ENCODE data around the gene BUD23.
"Not testable (repeated sequence)": the region's sequence is repeated elsewhere in the genome, so short reads cannot be mapped to it uniquely, and the experiment has no call there.

Gene BUD23

DNA sequence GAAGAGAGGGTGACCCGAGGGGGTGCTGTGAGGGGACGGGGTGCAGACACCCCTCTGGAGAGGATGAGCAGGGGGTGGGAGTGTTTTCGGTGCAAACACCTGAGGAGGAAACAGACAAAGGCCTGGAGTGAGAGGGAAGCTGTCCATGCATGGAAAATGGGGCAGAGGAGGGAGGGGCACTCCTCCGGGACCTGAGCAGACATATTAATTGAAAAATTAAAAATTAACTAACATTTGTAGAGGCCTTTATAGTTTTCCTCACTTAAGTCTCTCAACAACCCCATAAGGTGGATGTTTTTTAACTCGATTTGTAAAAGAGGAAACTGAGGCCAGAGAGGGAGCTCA is 14.5 kb upstream of the BUD23 start:
- no peak for DNase-seq

DNA sequence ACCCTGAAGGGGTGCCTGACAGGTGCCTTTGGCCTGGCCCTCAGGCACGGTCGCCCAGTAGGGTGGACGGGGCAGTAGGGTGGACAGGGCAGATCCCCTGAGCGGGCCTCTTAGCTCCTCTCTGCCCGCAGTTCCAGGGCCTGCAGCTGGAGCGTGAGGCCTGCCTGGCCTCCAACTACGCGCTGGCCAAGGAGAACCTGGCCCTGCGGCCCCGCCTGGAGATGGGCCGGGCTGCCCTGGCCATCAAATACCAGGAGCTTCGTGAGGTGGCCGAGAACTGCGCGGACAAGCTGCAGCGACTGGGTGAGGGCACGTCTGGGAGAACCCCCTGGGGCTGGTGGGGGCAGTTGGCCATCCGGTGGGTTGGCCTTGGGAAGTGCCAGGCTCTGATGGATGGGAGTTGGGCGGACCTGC is 14.1 kb upstream of the BUD23 start:
- DNase-seq: no peak

DNA sequence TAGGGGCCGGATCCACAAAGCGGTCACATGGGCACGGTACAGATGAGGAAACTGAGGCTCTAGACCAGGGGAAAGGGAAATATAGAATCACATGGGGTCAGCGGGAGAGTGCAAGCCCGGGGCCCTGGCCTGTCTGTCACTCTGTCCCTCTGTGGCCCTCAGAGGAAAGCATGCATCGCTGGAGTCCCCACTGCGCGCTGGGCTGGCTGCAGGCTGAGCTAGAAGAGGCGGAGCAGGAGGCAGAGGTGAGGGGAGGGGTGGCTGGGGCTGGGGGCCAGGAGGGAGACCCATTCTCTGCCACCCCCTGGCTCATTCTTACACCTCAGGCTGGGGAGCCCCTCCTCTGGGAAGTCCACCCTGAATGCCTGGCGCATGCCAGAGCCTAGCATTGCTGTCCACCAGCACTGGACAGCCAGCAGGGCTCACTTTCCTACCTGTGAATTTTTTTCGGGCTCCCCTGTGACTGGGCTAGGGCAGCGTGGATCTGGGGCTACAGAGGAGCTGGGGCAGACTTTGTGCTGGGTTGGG is 13.5 kb upstream of the BUD23 start:
- DNase-seq: no peak

DNA sequence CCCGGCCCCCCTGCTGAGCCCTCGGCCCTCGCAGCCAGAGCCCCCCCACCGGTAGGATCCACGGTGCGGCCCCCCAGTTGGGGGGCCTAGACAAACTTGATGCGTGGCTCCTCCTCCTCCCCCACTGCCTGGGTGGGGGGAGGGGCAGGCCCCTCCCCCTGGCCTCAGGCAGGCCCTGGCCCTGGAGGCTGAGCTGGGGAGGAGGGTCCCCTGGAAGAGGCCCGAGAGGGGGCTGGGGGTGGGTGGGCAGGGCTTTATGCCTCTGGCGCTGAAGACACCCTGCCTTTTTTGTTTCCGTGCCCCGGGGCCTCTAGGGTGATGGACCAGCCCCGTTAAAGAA is 12.1 kb upstream of the BUD23 start:
- DNase-seq: no peak

DNA sequence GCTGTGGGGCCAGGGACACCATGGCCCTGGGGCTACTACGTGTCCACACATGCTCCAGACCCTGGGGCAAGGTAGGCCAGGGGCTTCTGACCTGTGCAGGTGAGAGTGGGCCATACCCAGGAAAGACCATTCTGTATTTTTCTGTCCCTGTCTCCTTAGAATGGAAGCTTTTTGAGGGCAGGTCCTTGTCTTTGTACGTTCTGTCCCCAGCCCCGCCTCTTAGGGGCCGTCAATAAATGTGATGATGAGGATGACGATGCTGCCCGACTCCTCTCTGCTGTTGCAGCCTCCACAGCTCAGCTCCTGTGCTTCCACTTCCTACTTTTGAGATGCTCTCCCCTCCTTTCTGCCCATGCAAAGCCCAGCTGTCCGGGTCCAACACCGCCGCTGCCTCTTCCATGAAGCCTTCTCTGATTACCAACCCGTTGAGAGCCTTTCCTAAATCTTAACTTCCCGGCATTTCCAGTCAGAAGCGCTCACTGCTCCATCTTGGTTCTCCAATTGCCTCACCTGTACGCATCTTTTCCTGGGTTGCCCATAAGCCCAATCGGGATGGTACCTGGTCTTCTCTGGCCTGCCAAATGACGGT is 11.4 kb upstream of the BUD23 start:
- no peak for DNase-seq

DNA sequence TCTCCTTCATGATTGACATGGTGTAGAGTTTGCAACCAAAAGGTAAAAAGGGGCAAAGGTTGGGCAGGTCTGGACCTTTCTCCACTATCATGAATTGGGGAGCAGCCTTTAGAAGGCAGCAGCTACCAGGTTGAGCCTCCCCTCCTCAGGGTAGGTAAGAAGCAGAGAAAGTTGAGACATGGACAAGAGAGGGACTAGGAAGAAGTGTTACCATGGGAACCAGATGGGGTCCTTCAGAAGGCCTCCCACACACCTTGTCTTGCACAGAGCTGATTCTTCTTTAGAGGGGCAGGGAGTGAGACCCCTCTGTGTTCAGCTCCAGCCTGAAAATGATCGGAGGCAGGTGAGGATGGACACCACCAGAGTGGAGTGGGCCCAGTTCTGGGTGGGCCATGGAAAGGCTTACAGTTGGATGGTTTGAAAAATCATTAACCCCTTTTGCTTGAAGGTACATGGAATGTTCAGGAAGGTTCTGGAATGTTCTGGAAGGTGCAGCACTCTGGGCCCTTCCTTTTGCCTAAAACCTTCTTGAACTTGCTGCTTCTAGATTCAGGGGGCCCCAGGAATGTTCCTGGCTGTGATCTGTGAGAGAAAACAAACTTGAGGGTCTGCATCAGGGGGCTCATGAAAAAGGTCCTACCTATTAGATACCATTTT is 8.8 kb upstream of the BUD23 start:
- DNase-seq: no peak

DNA sequence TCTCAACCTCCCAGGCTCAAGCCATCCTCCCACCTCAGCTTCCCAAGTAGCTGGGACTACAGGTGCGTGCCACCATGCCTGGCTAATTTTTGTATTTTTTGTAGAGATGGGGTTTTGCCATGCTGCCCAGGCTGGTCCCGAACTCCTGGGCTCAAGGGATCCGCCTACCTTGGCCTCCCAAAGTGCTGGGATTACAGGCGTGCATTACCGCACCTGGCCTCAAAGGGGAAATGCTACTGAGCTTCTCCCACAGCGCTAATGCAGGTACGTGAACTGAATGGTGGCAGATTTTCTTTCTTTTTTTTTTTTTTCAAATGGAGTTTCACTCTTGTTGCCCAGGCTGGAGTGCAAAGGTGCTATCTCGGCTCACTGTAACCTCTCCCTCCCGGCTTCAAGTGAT is 7.3 kb upstream of the BUD23 start:
- DNase-seq: not testable (repeated sequence)

DNA sequence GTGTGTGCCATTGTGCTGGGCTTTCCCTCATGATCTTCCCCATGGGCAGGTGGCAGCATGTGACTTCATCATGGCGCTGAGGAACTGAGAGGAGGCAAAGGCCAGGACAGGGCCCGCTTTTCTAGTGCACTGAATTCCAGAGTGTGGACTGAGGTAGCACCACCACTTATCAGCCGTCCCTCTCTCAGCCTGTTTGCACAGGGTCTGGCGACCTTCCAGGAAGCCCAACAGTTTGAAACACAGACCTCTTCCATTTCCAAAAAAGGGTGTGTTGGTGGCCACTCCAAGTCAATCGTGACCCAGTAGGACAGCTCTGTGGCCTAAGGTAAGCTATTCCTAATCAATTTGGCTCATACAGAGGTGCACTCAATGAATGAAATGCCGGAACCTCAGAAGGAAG is 4.5 kb upstream of the BUD23 start:
- DNase-seq: no peak

DNA sequence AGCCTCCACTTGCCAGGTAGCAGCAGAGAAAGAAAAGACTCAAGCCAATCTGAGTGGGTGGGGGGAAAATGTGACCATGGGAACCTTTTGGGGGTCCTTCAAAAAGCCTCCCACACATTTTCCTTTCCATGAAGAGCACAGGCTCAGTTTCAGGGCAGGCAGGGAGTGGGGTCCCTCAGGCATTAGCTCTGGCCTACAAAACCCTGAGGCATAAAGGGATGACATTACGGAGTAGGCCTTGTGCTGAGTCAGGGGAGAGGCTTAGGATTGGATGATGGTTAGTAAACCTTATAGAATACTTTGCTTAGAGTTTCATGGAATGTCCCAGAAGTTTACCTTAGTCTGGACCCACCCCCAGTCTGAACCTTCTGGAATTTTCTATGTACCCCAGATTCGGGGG is 3.7 kb upstream of the BUD23 start:
- no peak for DNase-seq

DNA sequence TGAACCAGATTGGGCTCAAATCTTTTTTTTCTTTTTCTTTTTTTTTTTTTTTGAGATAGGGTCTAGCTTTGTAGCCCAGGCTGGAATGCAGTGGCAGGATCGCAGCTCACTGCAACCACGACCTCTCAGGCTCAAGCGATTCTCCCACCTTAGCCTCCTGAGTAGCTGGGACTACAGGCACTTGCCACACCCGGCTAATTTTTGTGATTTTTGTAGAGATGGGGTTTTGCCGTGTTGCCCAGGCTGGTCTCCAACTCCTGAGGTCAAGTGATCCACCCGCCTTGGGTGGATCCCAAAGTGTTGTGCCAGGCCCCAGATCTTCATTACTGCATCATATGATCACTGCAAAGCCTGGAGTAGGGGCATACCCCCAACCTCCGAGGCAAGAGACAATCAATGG is 2.9 kb upstream of the BUD23 start:
- no peak for DNase-seq

DNA sequence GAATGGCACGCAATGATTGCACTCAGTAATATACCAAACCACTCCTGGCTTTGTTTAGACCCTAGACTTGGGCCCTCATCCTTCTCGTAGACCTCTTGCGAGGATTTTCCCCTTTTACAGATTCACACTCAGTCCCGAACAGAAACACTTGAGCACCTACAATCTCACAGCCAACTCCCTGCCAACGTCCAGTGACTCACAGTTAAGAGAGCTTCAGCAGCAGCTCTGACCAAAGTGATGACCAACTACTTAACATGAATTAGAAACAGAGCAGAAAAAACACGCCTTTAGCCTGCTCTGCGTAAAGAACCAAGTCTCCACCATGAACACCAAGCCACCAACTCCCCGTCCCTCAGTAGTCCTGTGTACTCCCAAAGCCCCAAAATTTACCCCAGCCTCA is 2.4 kb upstream of the BUD23 start:
- DNase-seq: no peak

DNA sequence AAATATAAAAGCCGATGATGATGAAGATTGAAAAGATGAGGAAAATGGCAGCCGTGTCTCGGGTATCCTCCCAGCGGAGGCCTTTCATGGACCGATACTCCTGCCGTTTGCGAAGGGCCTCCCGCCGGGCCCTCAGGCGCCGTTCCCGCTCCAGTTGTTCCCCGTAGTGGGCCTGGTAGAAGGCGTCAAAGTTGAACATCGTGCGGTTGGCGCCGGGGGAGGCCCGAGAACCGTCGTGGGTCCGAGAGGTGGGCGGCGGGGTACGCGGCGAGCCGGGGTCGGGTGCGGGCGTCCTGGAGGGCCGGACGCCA is 697 bp upstream of the BUD23 start:
- DNase-seq: no peak

DNA sequence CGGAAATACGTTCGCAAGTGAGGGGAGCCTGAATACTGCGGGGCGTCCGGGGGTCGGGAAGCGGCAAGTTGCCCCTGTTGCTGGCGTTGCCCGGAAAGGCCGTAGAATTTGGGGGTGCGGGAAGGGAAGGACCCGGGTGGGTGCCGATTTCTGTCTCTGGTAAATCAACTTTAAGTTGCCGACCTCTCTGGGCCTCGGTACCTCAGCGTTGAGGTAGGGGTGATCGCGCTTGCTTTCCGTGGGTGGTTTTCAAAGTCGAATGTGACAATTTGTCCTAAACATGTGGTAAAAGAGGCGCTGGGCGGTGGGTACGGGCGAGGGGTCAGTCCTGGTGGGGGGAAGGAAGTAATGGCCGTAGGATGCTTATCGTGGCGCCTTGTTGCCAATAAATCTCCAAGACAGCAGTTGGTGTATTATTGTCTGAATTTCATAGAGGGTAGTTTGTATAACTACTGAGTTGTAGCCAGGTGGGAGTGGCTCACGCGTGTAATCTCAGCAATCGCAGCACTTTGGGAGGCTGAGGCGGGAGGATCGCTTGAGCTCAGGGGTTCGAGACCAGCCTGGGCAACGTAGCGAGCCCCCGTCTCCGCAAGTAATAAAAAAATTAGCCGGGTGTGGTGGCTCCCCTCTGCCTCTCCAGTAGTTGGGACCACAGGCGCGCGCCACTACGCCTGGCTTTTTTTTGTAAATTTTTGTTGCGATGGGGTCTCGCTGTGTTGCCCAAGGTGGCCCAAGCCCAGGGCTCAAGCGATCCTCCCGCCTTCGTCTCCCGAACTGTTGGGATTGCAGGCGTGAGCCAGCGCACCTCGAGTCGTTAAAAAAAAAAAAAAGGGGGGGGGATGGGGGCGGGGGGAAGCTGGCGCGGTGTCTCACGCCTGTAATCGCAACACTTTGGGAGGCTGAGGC is 644 bp downstream of the BUD23 start:
- DNase-seq: no peak

DNA sequence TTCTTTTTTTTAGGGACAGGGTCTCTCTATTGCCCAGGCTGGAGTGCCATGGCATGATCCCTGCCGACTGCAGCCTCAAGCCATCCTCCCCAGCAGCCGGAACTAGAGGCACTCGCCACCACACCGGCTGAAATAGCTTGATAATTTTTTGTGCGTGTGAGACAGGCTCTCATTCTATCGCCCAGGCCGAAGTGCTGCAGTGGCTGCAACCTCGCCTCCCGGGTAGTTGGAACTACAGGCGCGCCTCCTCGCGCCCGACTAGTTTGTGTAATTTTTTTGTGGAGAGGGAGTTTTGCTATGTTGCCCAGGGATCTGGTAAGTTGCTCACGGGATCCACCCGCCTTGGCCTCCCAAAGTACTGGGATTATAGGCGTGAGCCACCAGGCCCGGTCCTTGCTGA is 1.9 kb downstream of the BUD23 start:
- no peak for DNase-seq

DNA sequence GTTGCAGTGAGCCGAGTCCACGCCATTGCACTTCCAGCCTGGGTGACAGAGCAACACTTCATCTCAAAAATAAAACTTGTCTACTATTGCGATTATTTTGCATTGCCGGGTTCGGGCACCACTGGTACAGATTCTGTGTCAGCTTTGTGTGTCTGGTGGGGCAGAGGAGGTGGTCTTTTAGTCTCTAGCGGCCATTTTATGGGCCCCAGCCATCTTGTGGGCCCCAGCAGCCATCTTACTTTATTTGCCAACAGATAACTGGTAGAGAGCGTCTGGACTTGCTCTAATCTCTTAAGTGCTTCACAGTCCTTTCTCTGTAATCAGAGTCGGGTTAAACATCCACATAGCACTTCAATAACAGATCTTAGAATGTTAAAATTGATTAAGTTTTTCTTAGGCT is 4.9 kb downstream of the BUD23 start:
- no peak for DNase-seq

DNA sequence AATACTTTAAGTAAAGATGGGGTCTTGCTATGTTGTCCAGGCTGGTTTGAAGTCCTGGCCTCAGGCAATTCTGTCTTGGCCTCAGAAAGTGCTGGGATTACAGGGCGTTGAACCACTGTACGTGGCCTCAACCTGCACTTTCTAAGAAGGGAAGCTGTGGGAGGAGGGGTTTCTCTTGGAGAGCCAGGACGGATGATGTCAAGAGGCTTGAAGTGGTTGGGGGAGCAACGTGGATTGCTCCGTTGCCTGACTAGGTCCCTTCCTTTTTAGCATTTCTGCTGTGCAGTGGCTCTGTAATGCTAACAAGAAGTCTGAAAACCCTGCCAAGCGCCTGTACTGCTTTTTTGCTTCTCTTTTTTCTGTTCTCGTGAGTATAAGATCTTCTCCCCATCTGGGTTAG is 7.2 kb downstream of the BUD23 start:
- DNase-seq: no peak

DNA sequence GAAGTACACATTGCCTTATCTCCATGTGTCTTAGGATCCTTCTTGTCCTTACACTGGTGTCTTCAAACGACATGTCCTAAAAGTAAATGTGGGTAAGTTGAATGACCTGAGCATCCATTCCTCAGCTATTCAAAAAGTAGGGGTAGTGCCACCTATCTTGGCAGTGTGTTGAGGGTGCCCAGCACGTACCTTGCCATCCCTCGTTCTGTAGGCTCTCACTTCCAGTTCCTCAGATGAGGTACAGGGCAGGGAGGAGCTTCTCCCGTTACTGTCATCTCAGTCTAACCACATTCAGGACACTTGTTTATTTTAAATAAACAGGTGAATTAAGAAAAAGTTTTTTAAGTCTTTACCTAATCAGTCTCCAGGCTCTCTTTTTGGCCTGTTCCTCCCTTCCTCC is 13.0 kb downstream of the BUD23 start:
- DNase-seq: no peak

DNA sequence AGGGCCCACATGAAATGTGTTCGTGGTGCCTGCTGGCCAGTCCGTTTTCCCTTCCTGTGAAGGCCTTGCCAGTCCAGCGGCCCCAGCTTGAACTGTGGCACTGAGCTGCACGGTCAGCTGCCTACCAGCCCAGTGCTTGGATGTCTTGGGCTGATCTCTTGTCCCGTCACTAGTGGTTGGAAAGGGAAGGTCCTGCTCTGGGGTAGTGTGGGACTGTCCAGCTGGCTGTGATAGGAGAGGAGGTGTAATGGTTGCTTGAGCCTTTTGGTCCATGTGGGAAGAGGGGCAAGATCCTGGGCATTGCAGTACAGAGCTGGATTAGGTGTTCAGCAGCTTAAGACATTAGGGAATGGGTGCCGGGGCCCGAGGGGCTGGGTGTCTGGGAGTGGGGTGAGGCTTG is 15.0 kb downstream of the BUD23 start:
- no peak for DNase-seq

DNA sequence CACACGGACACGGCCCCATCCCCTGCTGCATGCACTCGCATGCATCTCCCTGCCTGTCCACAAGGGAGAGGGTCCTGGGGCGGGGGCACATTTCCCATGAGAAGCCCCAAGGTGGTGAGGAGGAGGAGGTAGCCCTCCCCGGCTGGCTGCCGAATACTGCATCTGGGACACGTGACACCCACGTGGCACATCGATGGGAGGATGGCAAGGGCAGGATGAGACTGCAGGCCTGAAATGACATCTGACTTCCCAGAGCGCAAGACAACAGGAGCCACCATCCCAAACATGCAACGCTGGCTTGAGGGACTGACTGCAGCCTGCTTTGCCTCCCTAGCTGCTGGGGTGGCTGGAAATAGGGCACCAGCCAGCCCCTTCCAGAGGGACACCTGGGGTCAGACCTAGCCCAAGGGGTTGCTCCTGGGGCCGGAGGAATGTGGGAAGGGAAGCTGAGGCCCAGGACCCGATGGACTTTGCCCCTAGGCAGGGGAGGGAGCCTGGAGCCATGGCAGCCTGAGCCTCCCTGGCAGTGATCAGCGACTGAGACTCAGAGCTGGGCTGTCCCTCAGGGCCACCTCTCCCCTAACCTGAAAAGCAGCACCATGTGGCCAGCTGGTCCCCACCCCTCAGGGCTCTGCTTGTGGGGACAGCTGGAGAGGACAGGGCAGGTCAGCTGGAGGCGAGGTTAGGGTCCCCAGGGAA is 16.1 kb downstream of the BUD23 start:
- DNase-seq: no peak

DNA sequence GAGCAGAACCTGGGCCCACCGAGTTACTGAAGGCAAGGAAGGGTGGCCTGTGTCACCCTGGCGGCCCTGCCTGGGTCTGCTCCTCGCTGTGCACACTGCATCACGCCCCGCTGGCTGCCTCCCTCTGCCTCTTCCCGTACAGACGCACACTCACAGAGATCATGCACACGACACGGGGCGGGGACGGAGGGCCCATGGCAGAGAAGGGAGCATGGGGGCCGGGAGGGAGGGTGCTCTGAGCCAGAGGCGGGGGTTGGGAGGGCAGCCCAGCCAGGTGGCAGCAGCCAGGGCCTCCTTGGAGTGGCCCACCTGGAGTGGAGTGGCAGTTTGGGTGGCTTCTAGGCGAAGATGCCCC is 16.6 kb downstream of the BUD23 start:
- no peak for DNase-seq

DNA sequence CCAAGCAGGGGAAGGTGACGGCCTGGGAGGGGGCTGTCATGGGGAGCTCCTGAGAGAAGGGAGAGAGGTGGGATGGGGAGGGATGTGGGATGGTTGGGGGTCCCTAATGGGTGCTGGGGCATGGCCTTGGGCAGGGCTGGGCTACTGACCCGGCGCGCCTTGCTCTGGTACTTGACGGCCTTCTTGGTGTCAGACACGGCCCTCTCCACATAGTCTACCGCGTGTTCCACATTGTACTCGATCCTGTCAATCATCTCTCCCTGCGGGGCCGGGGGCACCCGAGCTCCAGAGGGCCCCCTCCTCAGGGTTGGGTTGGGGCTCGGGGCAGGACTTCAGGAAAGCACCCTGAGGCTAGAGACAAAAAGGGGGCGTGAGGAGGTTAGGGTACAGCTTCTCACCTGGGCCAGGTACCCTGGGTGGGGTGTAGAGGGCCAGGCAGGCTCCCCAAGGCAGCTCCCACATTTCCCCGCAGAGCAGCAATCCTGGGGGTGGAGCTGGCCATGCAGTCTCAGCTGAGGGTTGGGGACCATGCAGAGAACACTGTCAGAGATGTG is 17.3 kb downstream of the BUD23 start:
- DNase-seq: no peak

DNA sequence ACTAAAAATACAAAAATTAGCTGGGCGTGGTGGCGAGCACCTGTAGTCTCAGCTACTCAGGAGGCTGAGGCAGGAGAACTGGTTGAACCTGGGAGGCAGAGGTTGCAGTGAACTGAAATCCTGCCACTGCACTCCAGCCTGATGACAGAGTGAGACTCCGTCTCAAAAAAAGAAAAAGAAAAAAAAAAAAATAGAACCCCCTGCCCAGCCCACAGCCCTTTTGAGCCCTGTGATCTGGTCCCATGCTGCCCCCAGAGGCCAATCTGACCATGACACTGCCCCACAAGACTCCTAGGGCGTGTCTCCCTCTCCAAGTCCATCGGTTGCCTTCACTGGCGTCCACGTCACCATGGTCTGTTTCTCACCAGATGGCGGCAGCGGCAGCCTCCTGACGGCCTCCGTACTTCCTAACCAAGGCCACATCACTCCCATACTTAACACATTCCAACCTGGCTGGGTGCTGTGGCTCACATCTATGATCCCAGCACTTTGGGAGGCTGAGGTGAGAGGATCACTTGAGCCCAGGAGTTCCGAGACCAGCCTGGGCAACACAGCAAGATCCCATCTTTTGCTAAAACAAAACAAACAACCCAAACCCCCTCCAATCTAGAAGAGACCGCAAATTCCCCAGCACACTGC is 18.1 kb downstream of the BUD23 start:
- no peak for DNase-seq

DNA sequence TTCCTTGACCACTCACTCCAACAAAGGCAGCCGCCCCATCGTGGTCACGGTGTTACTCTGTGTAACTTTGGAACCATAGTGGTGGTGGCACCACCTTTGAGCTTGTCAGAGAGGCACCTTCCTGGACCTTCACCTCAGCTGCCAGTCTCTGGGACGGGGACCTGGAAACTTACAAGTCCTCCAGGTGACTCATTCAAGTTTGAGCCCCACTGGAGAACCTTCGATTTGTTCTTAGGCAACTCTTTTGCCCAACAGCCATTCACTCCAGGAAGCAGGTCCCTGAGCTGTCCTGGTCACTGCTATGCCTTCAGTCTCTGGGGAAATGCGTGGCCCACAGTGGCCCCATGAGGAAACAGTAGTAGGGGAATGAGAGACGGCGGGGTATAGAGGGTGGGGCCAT is 18.8 kb downstream of the BUD23 start:
- no peak for DNase-seq

Data from NCI-H187 (cell line).